Hematopoietic multipotent progenitor cell treated with erythropoietin and hydrocortisone succinate and interleukin-3 and kit ligand, for 15 days (in vitro differentiated cells): ENCODE measurements around the gene PRMT6.
"Not testable (repeated sequence)": the region's sequence is repeated elsewhere in the genome, so short reads cannot be mapped to it uniquely, and the experiment has no call there.

Source experiments
- DNase-seq: peaks from one replicate; pipeline ENCODE4 v3.0.0-alpha.2; 2015; ENCODE audit warnings: low spot score

The PRMT6 gene

GRCh38 chr1:107056426-107057196, at the start of gene PRMT6:
PRMT6 (plus strand) TSS chr1:107056674; CDS start chr1:107056716, 42 bp downstream.
- DNase-seq, result peak; percentile 53

- DNase-seq, result no peak
Observed at GRCh38 chr1:107009281-107009680, 47.2 kb upstream of the PRMT6 start.

- no peak for DNase-seq
Observed at GRCh38 chr1:107010582-107010981, 45.9 kb upstream of the PRMT6 start.

GRCh38 chr1:107016376-107016978, 40.0 kb upstream of the PRMT6 start:
- DNase-seq, result no peak

- no peak for DNase-seq
Observed at GRCh38 chr1:107018445-107018844, 38.0 kb upstream of the PRMT6 start.

- DNase-seq, result no peak
Observed at GRCh38 chr1:107019166-107019565, 37.3 kb upstream of the PRMT6 start.

GRCh38 chr1:107038874-107039273, 17.6 kb upstream of the PRMT6 start:
- DNase-seq, result not testable (repeated sequence)

GRCh38 chr1:107044310-107045220, 11.9 kb upstream of the PRMT6 start:
- DNase-seq, result not testable (repeated sequence)

- no peak for DNase-seq
Observed at GRCh38 chr1:107047602-107048001, 8.9 kb upstream of the PRMT6 start.

GRCh38 chr1:107048241-107048640, 8.2 kb upstream of the PRMT6 start:
- no peak for DNase-seq

- DNase-seq, result no peak
Observed at GRCh38 chr1:107051266-107051665, 5.2 kb upstream of the PRMT6 start.

- DNase-seq, result not testable (repeated sequence)
Observed at GRCh38 chr1:107055919-107056425, 502 bp upstream of the PRMT6 start.

- peak; percentile 28 for DNase-seq
Observed at GRCh38 chr1:107057197-107058133, 991 bp downstream of the PRMT6 start.

- DNase-seq, result no peak
Observed at GRCh38 chr1:107058245-107059032, 2.0 kb downstream of the PRMT6 start.

GRCh38 chr1:107061886-107062285, 5.4 kb downstream of the PRMT6 start:
- no peak for DNase-seq

- DNase-seq, result no peak
Observed at GRCh38 chr1:107073493-107073892, 17.0 kb downstream of the PRMT6 start.

- no peak for DNase-seq
Observed at GRCh38 chr1:107076841-107077240, 20.4 kb downstream of the PRMT6 start.

- no peak for DNase-seq
Observed at GRCh38 chr1:107079249-107079648, 22.8 kb downstream of the PRMT6 start.

GRCh38 chr1:107081102-107081501, 24.6 kb downstream of the PRMT6 start:
- no peak for DNase-seq

- DNase-seq, result no peak
Observed at GRCh38 chr1:107091418-107091817, 34.9 kb downstream of the PRMT6 start.
